Measurements from ENCODE around the gene TMEM212. TPM values are rescaled to one million over a fixed set of nuclear protein-coding genes. Genes with fewer than 3 reads are reported as not detected.
"Not testable (repeated sequence)": the region's sequence is repeated elsewhere in the genome, so short reads cannot be mapped to it uniquely, and the experiment has no call there.

The TMEM212 gene
- total RNA-seq, 1 donor from 2014 or later, result not detected

DNA sequence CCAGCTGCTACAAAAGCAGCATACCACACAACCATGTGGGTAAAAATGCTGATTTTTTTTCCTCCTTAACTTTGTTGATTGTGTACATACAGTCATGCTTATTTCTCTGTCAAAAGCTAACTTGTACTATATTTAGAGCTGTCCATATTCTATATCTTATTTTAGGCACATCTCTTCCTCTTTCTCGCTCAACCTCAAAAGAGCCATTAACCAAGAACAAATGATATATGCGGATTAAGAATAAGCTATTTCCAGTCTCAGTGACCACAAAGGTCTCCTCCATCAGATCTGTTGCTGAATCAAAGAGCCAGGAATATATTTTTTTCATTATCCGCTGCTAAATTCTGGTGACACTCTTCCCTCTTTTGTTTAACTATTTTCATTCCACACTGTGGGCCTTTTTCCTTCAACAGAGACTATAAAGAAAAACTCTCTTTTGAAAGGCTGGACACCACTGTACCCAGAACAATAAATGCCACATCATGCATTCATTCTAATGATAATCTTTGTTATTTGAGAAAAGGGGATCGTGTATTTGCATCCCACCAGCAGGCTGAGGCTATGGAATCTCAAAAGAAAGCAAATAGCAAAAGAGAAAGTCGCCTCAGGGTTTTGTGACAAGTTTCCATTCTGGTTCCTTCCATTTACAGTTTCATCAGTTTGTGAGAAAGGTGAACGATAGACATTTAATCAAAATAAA is 8.0 kb downstream of the TMEM212 start:
- FAIRE-seq (no peak), DNase-seq (ENCODE audit: low read depth) (no peak)
- TF ChIP-seq, protein P1, sequence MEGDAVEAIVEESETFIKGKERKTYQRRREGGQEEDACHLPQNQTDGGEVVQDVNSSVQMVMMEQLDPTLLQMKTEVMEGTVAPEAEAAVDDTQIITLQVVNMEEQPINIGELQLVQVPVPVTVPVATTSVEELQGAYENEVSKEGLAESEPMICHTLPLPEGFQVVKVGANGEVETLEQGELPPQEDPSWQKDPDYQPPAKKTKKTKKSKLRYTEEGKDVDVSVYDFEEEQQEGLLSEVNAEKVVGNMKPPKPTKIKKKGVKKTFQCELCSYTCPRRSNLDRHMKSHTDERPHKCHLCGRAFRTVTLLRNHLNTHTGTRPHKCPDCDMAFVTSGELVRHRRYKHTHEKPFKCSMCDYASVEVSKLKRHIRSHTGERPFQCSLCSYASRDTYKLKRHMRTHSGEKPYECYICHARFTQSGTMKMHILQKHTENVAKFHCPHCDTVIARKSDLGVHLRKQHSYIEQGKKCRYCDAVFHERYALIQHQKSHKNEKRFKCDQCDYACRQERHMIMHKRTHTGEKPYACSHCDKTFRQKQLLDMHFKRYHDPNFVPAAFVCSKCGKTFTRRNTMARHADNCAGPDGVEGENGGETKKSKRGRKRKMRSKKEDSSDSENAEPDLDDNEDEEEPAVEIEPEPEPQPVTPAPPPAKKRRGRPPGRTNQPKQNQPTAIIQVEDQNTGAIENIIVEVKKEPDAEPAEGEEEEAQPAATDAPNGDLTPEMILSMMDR (IDR thresholded peaks at IDR 0.05; ENCODE audit: insufficient read depth, low read depth, low read length), result no peak
- no peak for TF ChIP-seq EZH2 (IDR thresholded peaks at IDR 0.05; ENCODE audit: insufficient read depth, low read length)
- H3K9me3 Mint-ChIP-seq (ENCODE audit: unreplicated experiment), result peaks cover 9% of the 10 kb centered on the region
- no peak overlapping the region for H3K9ac ChIP-seq (ENCODE audit: low read length)
- no peak overlapping the region for H3K4me3 ChIP-seq (ENCODE audit: insufficient read depth, low read depth, low read length)
- H3K27ac ChIP-seq (ENCODE audit: low read depth, low read length), result peak overlapping the region; percentile 8
- no peaks in the 10 kb centered on the region for H3K27me3 ChIP-seq (ENCODE audit: insufficient read depth, low read length)
- no peaks in the 10 kb centered on the region for H3K36me3 ChIP-seq (ENCODE audit: insufficient read depth, low read length)
- peaks cover under 1% of the 10 kb centered on the region for H3K36me3 Mint-ChIP-seq (ENCODE audit: low read depth, unreplicated experiment)
- no peaks in the 10 kb centered on the region for H3K27me3 Mint-ChIP-seq (ENCODE audit: low read depth, unreplicated experiment)
- H4K20me1 ChIP-seq (ENCODE audit: insufficient read depth, low read length), result no peaks in the 10 kb centered on the region
- peaks cover 15% of the 10 kb centered on the region for H3K4me1 ChIP-seq (ENCODE audit: insufficient read depth, low read length)
- no peak overlapping the region for H2AFZ ChIP-seq (ENCODE audit: low read depth, low read length)
- no peaks in the 10 kb centered on the region for H3K79me2 ChIP-seq (ENCODE audit: insufficient read depth, low read length)
- no peaks in the 10 kb centered on the region for H3K9me3 ChIP-seq (ENCODE audit: insufficient read depth, low read depth, low read length)
- peak overlapping the region; percentile 20 for H3K4me2 ChIP-seq (ENCODE audit: low read length)
- no peak overlapping the region for H3K4me3 Mint-ChIP-seq (ENCODE audit: unreplicated experiment)
- H3K27ac Mint-ChIP-seq (ENCODE audit: unreplicated experiment), result no peak overlapping the region
- peaks cover 21% of the 10 kb centered on the region for H3K4me1 Mint-ChIP-seq (ENCODE audit: low read depth, unreplicated experiment)

DNA sequence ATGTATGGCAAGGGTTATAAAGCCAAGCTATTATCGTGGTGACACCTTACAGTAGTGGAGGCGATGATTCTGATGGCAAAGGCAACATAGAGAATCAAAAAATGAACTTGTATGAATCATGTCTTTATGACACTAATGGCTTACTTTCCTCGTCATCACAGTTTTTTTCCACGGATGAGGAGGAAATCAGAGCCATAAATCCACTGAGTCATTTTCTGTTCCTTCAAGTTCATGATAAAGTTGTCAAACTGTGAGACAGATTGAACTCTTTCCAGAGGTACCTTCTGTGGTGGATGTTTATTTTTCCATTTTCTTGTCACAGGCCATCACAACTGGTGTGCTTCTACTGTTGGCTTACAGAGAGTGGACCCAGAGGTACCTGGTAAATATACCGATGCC is 8.5 kb downstream of the TMEM212 start:
- Histone ChIP-seq H2AFZ (ENCODE audit: low read depth, low read length) (no peak overlapping the region), H3K27ac (ENCODE audit: low read depth, low read length) (peak overlapping the region; percentile 8), H3K36me3 (ENCODE audit: insufficient read depth, low read length) (no peaks in the 10 kb centered on the region), H4K20me1 (ENCODE audit: insufficient read depth, low read length) (no peaks in the 10 kb centered on the region), H3K4me1 (ENCODE audit: insufficient read depth, low read length) (peaks cover 10% of the 10 kb centered on the region), H3K79me2 (ENCODE audit: insufficient read depth, low read length) (no peaks in the 10 kb centered on the region), H3K9ac (ENCODE audit: low read length) (no peak overlapping the region), H3K27me3 (ENCODE audit: insufficient read depth, low read length) (no peaks in the 10 kb centered on the region), H3K9me3 (ENCODE audit: insufficient read depth, low read depth, low read length) (no peaks in the 10 kb centered on the region), H3K4me3 (ENCODE audit: insufficient read depth, low read depth, low read length) (no peak overlapping the region), H3K4me2 (ENCODE audit: low read length) (peak overlapping the region; percentile 20)
- Mint-ChIP-seq H3K27me3 (ENCODE audit: low read depth, unreplicated experiment) (no peaks in the 10 kb centered on the region), H3K27ac (ENCODE audit: unreplicated experiment) (no peak overlapping the region), H3K36me3 (ENCODE audit: low read depth, unreplicated experiment) (no peaks in the 10 kb centered on the region), H3K9me3 (ENCODE audit: unreplicated experiment) (peaks cover 9% of the 10 kb centered on the region), H3K4me1 (ENCODE audit: low read depth, unreplicated experiment) (peaks cover 16% of the 10 kb centered on the region), H3K4me3 (ENCODE audit: unreplicated experiment) (no peak overlapping the region)
- no peak for FAIRE-seq
- DNase-seq (ENCODE audit: low read depth), result peak; percentile 87
- TF ChIP-seq EZH2 (IDR thresholded peaks at IDR 0.05; ENCODE audit: insufficient read depth, low read length), result no peak
- TF ChIP-seq, protein P1 (IDR thresholded peaks at IDR 0.05; ENCODE audit: insufficient read depth, low read depth, low read length), result no peak

DNA sequence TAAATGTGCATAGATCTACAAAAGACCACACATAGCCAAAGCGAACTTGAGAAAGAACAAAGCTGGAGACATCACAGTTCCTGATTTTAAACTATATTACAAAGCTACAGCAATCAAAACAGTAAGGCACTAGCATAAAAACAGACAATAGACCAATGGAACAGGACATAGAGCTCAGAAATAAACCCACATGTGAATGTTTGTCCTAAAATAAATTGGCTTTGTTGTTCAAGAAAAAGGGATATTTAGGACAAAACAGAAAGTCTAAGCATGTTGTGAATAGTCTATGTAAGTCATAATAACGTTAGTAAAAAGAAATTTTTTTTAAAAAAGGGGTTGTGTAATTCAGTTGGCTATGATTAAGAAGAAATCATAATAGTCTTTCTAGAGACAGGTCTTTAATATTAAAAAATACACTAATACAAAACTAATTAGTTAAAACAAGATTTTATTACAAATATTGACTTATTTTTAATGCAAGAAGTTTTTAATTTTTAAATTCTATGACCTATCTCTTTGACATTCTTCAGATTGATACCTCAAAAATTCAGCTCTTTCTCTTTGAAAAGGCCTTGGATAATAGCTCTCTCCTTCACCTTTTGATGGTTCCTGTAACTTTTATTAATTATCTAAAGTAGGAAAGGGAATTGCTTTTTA is 11.6 kb downstream of the TMEM212 start:
- no peaks in the 10 kb centered on the region for H3K79me2 ChIP-seq (ENCODE audit: insufficient read depth, low read length)
- DNase-seq (ENCODE audit: low read depth) (no peak), FAIRE-seq (no peak)
- H3K4me2 ChIP-seq (ENCODE audit: low read length), result no peak overlapping the region
- no peak overlapping the region for H3K27ac ChIP-seq (ENCODE audit: low read depth, low read length)
- no peaks in the 10 kb centered on the region for H3K36me3 ChIP-seq (ENCODE audit: insufficient read depth, low read length)
- no peak overlapping the region for H3K4me3 ChIP-seq (ENCODE audit: insufficient read depth, low read depth, low read length)
- H3K9me3 ChIP-seq (ENCODE audit: insufficient read depth, low read depth, low read length), result no peaks in the 10 kb centered on the region
- Mint-ChIP-seq H3K36me3 (ENCODE audit: low read depth, unreplicated experiment) (no peaks in the 10 kb centered on the region), H3K27me3 (ENCODE audit: low read depth, unreplicated experiment) (no peaks in the 10 kb centered on the region), H3K9me3 (ENCODE audit: unreplicated experiment) (peaks cover 14% of the 10 kb centered on the region), H3K4me3 (ENCODE audit: unreplicated experiment) (no peak overlapping the region), H3K27ac (ENCODE audit: unreplicated experiment) (no peak overlapping the region), H3K4me1 (ENCODE audit: low read depth, unreplicated experiment) (peaks cover 7% of the 10 kb centered on the region)
- no peak overlapping the region for H3K9ac ChIP-seq (ENCODE audit: low read length)
- H2AFZ ChIP-seq (ENCODE audit: low read depth, low read length), result no peak overlapping the region
- H3K4me1 ChIP-seq (ENCODE audit: insufficient read depth, low read length), result peaks cover 6% of the 10 kb centered on the region
- no peaks in the 10 kb centered on the region for H3K27me3 ChIP-seq (ENCODE audit: insufficient read depth, low read length)
- no peaks in the 10 kb centered on the region for H4K20me1 ChIP-seq (ENCODE audit: insufficient read depth, low read length)
- TF ChIP-seq EZH2 (IDR thresholded peaks at IDR 0.05; ENCODE audit: insufficient read depth, low read length), result no peak
- TF ChIP-seq, protein P1 (IDR thresholded peaks at IDR 0.05; ENCODE audit: insufficient read depth, low read depth, low read length), result no peak

DNA sequence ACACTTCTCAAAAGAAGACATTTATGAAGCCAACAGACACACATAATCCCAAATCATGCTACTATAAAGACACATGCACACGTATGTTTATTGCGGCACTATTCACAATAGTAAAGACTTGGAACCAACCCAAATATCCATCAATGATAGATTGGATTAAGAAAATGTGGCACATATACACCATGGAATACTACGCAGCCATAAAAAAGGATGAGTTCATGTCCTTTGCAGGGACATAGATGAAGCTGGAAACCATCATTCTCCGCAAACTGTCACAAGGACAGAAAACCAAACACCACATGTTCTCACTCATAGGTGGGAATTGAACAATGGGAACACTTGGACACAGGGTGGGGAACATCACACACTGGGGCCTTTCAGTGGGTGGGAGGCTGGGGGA is 15.6 kb downstream of the TMEM212 start:
- not testable (repeated sequence) for H3K27me3 Mint-ChIP-seq (ENCODE audit: low read depth, unreplicated experiment); H3K27me3 ChIP-seq (ENCODE audit: insufficient read depth, low read length); FAIRE-seq; DNase-seq (ENCODE audit: low read depth); H3K27ac Mint-ChIP-seq (ENCODE audit: unreplicated experiment); H3K27ac ChIP-seq (ENCODE audit: low read depth, low read length); H3K4me3 Mint-ChIP-seq (ENCODE audit: unreplicated experiment); H4K20me1 ChIP-seq (ENCODE audit: insufficient read depth, low read length); H3K9me3 ChIP-seq (ENCODE audit: insufficient read depth, low read depth, low read length); H3K9ac ChIP-seq (ENCODE audit: low read length); H3K4me1 ChIP-seq (ENCODE audit: insufficient read depth, low read length); H3K4me3 ChIP-seq (ENCODE audit: insufficient read depth, low read depth, low read length); H3K79me2 ChIP-seq (ENCODE audit: insufficient read depth, low read length); H3K36me3 Mint-ChIP-seq (ENCODE audit: low read depth, unreplicated experiment); H2AFZ ChIP-seq (ENCODE audit: low read depth, low read length); H3K36me3 ChIP-seq (ENCODE audit: insufficient read depth, low read length); H3K4me2 ChIP-seq (ENCODE audit: low read length)
- peaks cover 10% of the 10 kb centered on the region for H3K4me1 Mint-ChIP-seq (ENCODE audit: low read depth, unreplicated experiment)
- peaks cover 12% of the 10 kb centered on the region for H3K9me3 Mint-ChIP-seq (ENCODE audit: unreplicated experiment)
